HG03439 (cell line): Measurements from ENCODE around the gene GRPEL1.

Experiments used
- ATAC-seq: cut with Tn5 transposase; IDR thresholded peaks from one replicate; pipeline ENCODE4 v1.9.1; 2021; ENCODE audit warnings: mild to moderate bottlenecking, moderate library complexity; ENCODE audit not compliant: unreplicated experiment

GRPEL1 gene

GRCh38 chr4:7067126-7067451 is 775 bp downstream of the GRPEL1 start:
- ATAC-seq = no peak

- ATAC-seq = no peak
Observed at GRCh38 chr4:7066493-7066892, 1.4 kb downstream of the GRPEL1 start.

GRCh38 chr4:7066006-7066405 is 1.9 kb downstream of the GRPEL1 start:
- no peak for ATAC-seq

- no peak for ATAC-seq
Observed at GRCh38 chr4:7063362-7063761, 4.5 kb downstream of the GRPEL1 start.

DNA sequence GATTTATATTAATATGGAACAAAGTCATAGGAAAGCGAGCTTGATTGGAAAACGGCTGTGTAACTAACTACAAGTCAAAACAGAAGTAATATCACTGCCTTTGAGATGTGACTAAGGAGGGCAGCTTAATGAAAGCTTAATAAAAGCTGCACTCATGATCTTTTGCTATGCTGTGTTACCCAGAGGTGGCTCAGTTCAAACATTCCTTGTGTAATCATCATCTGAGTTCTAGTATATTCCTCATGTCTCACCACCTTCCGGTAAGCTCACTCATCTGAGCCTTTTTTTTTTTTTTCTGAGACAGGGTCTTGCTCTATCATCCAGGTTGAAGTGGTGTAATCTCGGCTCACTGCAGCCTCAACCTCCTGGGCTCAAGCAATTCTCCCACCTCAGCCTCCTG is 5.0 kb downstream of the GRPEL1 start:
- ATAC-seq = no peak

GRCh38 chr4:7061815-7062214 is 6.0 kb downstream of the GRPEL1 start:
- ATAC-seq = no peak

GRCh38 chr4:7060346-7061150 is 7.3 kb downstream of the GRPEL1 start:
- ATAC-seq = no peak

DNA sequence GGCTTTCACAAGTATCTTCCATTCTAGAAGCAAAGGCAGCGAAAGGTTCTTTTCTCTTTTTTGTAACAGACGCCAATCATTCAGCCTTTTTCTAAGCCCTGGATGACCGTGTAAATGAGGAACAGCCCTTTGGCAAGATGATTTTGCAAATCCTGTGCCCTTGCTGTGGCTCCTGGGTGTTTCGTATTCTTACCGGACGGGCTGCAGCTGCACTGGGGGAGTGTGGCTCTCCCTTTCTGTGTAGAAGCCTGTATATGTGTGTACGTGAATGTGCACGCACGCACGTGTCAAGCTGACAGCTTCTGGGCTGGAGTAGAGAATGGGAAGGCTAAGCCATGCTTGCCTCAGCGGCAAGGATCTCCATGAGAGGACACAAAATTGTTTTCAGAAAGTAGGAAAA is 8.2 kb downstream of the GRPEL1 start:
- ATAC-seq = no peak

DNA sequence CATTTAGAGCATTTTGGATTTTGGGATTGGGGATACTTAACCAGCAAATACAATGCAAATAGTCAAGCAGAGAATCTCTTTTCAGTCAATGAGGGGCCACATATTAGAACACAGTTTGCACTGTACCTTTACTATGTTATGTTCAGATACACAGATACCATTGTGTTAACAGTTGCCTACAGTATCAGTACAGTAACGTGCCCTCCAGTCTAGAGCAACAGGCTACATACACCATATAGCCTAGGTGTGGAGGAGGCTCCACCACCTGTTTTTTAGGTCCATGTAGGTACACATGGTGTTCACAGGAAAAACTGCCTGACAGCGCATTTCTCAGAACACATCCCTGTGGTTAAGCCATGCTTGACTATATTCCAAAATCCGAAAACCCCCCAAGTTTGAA is 9.1 kb downstream of the GRPEL1 start:
- ATAC-seq = no peak

- no peak for ATAC-seq
Observed at GRCh38 chr4:7055990-7056325, 11.9 kb downstream of the GRPEL1 start.

DNA sequence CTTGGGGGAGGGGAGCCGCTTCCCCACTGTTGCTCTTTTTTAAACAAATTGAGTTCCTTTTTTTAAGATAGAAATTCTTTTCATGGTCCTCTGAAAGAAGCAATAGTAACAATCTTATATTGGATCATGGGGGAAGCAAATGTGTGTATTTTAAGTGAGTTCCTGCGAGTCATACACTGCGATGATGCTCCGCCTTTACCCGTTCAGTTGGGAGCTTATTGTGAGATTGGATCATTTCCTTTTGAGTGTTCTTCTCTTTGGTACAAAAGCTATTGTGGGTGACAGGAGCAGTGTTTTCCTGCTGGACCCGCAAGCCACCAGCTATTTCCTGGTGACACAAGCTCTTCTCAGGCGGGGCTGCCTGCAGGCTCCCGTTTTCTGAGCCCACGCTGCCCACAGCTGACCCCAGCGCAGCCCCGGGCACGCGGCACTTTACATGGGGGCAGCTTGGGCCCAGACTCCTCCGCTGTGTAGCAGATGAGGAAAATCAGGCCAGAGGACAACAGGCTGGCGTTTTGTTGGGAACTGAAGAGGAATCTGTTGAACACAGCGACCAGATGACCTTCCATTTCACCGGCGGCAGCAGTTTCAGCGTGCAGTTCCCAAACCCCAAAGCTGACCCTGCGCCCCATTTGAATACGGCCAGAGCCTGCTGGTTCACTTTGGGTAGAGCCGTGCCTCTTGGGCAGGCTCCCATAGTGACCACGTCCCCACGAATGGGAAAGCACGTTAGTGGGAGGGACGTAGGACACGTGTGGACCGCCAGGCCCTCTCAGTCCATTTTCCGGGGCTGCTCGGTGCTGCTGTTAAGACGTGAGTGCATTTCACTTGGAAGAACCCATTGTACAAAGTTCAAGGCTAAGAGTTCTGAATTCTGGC is 12.5 kb downstream of the GRPEL1 start:
- no peak for ATAC-seq

- ATAC-seq = no peak
Observed at GRCh38 chr4:7054106-7054880, 13.6 kb downstream of the GRPEL1 start.

GRCh38 chr4:7052923-7053715 is 14.7 kb downstream of the GRPEL1 start:
- no peak for ATAC-seq

GRCh38 chr4:7052313-7052712 is 15.6 kb downstream of the GRPEL1 start:
- no peak for ATAC-seq

GRCh38 chr4:7051905-7052304 is 16.0 kb downstream of the GRPEL1 start:
- no peak for ATAC-seq

DNA sequence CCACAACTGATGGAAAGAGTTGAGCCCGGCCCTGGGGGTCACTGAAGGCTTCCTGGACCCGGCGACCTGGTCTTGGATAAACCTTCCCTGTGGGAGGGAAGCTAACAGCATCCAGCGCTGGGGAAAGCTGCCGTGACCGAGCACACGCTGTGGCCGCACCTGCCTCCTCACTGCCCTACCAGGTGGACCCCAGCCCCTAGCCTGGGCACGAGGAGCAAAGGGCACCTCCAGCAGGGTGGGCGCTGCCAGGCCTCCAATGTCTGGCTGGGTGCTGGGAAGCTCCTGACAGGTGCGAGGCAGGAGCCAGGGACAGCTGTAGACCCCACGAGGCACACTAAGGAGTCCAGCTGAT is 16.7 kb downstream of the GRPEL1 start:
- no peak for ATAC-seq

- no peak for ATAC-seq
Observed at GRCh38 chr4:7050481-7051143, 17.3 kb downstream of the GRPEL1 start.

DNA sequence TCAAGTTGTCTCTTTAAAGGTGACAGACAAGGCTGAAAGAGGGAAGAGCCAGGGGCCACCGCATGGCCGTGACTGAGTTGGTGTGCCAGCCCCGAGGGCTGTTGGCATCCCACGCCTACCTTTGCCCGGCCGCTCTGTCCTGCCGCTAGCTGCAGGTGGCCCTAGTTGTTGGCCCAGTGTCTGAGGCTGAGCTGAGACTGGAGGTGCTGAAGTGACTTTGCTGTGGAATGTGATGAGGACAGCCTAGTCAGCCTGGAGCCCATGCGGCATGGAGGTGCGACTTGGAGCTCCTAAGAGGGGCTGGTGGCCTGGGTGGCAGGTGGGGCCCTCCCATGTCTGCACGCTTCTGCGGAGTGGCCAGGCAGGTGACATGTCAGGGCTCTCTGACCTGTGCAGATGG is 18.1 kb downstream of the GRPEL1 start:
- no peak for ATAC-seq

DNA sequence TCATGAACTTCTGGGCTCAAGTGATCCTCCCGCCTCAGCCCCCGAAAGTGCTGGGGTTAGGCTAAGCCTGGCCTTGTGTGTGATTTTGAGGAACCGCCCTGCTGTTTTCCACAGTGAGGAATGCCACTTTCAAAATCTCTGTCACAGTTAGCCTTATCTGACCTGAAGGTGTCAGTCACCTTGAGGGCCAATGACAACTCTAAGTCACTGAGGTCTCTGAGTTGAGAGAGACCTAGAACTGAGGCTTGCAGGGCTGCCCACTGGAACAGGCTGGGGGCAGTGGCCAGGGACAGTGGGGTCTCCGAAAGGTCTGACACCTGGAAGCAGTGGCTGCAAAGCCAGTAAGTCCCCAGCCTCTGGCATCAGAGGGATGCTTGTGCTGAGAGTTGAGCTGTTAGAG is 18.6 kb downstream of the GRPEL1 start:
- ATAC-seq = no peak

DNA sequence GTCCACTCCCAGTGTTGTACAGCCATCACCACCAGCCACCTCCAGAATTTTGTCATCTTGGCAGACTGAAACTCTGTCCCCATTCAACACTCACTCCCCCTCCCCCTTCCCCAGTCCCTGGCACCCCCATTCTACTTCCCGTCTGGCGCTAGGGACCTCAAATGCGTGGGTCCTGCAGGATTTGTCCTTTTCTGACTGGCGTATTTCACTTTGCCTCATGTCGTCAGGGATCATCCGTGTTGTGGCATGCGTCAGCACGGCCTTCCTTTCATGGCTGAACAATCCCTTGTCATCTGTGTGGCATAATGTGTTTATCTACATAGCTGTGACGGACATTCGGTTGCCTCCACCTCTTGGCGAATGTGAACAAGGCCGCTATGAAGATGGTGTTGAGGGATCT is 19.2 kb downstream of the GRPEL1 start:
- no peak for ATAC-seq
